Measurements from ENCODE around the gene MYT1. TPM values are rescaled to one million over a fixed set of nuclear protein-coding genes. Genes with fewer than 3 reads are reported as not detected.

Gene MYT1
- total and polyA plus RNA-seq, 2 of the 13 experiments (the other 11 are each of a cell fraction or from before 2014, with no cell fraction given) = 0.58 to 2.5 TPM

DNA sequence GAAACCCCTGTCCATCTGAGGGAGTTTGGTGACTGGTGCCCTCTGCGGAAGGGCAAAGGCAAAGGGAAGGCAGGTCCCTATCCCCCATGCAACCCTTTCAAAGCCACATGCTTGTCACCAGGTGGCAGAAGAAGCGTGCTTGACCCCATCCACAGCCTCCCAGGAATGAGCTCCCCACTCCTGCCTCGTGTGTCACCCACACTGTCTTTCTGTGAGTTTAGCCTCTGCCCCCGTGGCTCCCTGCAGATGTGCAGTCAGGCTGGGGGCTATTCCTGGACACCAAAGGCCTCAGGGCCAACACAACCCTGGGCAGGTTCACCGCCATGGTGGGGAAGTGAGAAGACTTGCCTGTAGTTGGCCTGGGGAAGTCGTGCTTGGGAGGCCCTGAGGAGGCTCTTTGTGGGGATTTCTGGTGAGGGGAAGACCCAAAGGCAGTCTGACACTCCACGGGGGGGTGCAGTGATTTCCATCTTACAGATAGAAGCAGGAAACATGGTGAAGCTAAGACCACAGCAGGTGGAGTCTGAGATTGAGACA, 74.7 kb downstream of the MYT1 start (continued):
- TF ChIP-seq, protein P1, sequence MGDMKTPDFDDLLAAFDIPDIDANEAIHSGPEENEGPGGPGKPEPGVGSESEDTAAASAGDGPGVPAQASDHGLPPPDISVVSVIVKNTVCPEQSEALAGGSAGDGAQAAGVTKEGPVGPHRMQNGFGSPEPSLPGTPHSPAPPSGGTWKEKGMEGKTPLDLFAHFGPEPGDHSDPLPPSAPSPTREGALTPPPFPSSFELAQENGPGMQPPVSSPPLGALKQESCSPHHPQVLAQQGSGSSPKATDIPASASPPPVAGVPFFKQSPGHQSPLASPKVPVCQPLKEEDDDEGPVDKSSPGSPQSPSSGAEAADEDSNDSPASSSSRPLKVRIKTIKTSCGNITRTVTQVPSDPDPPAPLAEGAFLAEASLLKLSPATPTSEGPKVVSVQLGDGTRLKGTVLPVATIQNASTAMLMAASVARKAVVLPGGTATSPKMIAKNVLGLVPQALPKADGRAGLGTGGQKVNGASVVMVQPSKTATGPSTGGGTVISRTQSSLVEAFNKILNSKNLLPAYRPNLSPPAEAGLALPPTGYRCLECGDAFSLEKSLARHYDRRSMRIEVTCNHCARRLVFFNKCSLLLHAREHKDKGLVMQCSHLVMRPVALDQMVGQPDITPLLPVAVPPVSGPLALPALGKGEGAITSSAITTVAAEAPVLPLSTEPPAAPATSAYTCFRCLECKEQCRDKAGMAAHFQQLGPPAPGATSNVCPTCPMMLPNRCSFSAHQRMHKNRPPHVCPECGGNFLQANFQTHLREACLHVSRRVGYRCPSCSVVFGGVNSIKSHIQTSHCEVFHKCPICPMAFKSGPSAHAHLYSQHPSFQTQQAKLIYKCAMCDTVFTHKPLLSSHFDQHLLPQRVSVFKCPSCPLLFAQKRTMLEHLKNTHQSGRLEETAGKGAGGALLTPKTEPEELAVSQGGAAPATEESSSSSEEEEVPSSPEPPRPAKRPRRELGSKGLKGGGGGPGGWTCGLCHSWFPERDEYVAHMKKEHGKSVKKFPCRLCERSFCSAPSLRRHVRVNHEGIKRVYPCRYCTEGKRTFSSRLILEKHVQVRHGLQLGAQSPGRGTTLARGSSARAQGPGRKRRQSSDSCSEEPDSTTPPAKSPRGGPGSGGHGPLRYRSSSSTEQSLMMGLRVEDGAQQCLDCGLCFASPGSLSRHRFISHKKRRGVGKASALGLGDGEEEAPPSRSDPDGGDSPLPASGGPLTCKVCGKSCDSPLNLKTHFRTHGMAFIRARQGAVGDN (CRISPR knock-in tag; IDR thresholded peaks at IDR 0.05) = peak; percentile 49; the same call in 1 of the 2 replicates
- TF ChIP-seq TOPORS (CRISPR knock-in tag; IDR thresholded peaks at IDR 0.05) (no peak), KLF13 (CRISPR knock-in tag; IDR thresholded peaks at IDR 0.05) (no peak), SSRP1 (CRISPR knock-in tag; IDR thresholded peaks at IDR 0.05) (0 out of 2 replicates have a peak, but pooled peaks have one; percentile 38), SMC3 (IDR thresholded peaks at IDR 0.05; ENCODE audit: low read length) (peak; percentile 51), NR2F6 (IDR thresholded peaks at IDR 0.05) (no peak), NR2F6 (CRISPR knock-in tag; IDR thresholded peaks at IDR 0.05) (peak; percentile 28; the same call in 1 of the 2 replicates), ZNF234 (CRISPR knock-in tag; conservative IDR thresholded peaks at IDR 0.05) (no peak), ZNF788 (CRISPR knock-in tag; IDR thresholded peaks at IDR 0.05; ENCODE audit: borderline replicate concordance) (peak; percentile 36; the same call in 1 of the 2 replicates), ZNF850 (CRISPR knock-in tag; conservative IDR thresholded peaks at IDR 0.05) (no peak), ATF7-NPFF (CRISPR knock-in tag; IDR thresholded peaks at IDR 0.05; ENCODE audit: low read depth) (0 out of 2 replicates have a peak, but pooled peaks have one; percentile 29), ZSCAN12 (CRISPR knock-in tag; IDR thresholded peaks at IDR 0.05) (no peak), ZNF430 (CRISPR knock-in tag; IDR thresholded peaks at IDR 0.05) (0 out of 2 replicates have a peak, but pooled peaks have one; percentile 16), TBP (CRISPR knock-in tag; IDR thresholded peaks at IDR 0.05) (no peak), HHEX (CRISPR knock-in tag; IDR thresholded peaks at IDR 0.05) (peak; percentile 21; the same call in 1 of the 2 replicates), YY1 (IDR thresholded peaks at IDR 0.05; ENCODE audit: insufficient read depth, insufficient replicate concordance, low read depth, low read length) (no peak), TGIF2 (CRISPR knock-in tag; IDR thresholded peaks at IDR 0.05) (0 out of 2 replicates have a peak, but pooled peaks have one; percentile 50)
- TF ChIP-seq, protein P2, sequence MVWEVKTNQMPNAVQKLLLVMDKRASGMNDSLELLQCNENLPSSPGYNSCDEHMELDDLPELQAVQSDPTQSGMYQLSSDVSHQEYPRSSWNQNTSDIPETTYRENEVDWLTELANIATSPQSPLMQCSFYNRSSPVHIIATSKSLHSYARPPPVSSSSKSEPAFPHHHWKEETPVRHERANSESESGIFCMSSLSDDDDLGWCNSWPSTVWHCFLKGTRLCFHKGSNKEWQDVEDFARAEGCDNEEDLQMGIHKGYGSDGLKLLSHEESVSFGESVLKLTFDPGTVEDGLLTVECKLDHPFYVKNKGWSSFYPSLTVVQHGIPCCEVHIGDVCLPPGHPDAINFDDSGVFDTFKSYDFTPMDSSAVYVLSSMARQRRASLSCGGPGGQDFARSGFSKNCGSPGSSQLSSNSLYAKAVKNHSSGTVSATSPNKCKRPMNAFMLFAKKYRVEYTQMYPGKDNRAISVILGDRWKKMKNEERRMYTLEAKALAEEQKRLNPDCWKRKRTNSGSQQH (CRISPR knock-in tag; IDR thresholded peaks at IDR 0.05; ENCODE audit: low read depth) = 0 out of 2 replicates have a peak, but pooled peaks have one; percentile 48
- TF ChIP-seq, protein P3, sequence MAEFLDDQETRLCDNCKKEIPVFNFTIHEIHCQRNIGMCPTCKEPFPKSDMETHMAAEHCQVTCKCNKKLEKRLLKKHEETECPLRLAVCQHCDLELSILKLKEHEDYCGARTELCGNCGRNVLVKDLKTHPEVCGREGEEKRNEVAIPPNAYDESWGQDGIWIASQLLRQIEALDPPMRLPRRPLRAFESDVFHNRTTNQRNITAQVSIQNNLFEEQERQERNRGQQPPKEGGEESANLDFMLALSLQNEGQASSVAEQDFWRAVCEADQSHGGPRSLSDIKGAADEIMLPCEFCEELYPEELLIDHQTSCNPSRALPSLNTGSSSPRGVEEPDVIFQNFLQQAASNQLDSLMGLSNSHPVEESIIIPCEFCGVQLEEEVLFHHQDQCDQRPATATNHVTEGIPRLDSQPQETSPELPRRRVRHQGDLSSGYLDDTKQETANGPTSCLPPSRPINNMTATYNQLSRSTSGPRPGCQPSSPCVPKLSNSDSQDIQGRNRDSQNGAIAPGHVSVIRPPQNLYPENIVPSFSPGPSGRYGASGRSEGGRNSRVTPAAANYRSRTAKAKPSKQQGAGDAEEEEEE (CRISPR knock-in tag; IDR thresholded peaks at IDR 0.05; ENCODE audit: borderline replicate concordance) = no peak
- TF ChIP-seq, protein P4, sequence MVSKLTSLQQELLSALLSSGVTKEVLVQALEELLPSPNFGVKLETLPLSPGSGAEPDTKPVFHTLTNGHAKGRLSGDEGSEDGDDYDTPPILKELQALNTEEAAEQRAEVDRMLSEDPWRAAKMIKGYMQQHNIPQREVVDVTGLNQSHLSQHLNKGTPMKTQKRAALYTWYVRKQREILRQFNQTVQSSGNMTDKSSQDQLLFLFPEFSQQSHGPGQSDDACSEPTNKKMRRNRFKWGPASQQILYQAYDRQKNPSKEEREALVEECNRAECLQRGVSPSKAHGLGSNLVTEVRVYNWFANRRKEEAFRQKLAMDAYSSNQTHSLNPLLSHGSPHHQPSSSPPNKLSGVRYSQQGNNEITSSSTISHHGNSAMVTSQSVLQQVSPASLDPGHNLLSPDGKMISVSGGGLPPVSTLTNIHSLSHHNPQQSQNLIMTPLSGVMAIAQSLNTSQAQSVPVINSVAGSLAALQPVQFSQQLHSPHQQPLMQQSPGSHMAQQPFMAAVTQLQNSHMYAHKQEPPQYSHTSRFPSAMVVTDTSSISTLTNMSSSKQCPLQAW (CRISPR knock-in tag; IDR thresholded peaks at IDR 0.05) = no peak
- TF ChIP-seq, protein P5, sequence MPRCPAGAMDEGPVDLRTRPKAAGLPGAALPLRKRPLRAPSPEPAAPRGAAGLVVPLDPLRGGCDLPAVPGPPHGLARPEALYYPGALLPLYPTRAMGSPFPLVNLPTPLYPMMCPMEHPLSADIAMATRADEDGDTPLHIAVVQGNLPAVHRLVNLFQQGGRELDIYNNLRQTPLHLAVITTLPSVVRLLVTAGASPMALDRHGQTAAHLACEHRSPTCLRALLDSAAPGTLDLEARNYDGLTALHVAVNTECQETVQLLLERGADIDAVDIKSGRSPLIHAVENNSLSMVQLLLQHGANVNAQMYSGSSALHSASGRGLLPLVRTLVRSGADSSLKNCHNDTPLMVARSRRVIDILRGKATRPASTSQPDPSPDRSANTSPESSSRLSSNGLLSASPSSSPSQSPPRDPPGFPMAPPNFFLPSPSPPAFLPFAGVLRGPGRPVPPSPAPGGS (CRISPR knock-in tag; IDR thresholded peaks at IDR 0.05) = 0 out of 2 replicates have a peak, but pooled peaks have one; percentile 11

Data from HepG2 (cell line).